ENCODE data around the gene DNAJC1.

- no peak for TF ChIP-seq POLR2A (IDR thresholded peaks at IDR 0.05)
- no peak for TF ChIP-seq CTCF (IDR thresholded peaks at IDR 0.05)
These were observed 188.7 kb downstream of the DNAJC1 start for GRCh38 chr10:21814866-21815265.
